GM23338 (cell line): Measurements from ENCODE around the gene RTP4. TPM values are rescaled to one million over a fixed set of nuclear protein-coding genes. Genes with fewer than 3 reads are reported as not detected.

Source experiments
- ATAC-seq: fragments of 200-7000 bp; cut with Tn5 transposase; 3 replicates; pipeline ENCODE4 v1.9.1; 2020
- DNase-seq: peaks from one replicate; pipeline ENCODE4 v3.0.0-alpha.2; 2015; ENCODE audit warnings: low spot score
- H2AFZ ChIP-seq: fragments of 200-600 bp; sonication (generic); 2 replicates; pipeline ENCODE4 v1.8.0; 2016; ENCODE audit warnings: antibody characterized with exemption, mild to moderate bottlenecking, moderate library complexity
- H3F3A ChIP-seq: fragments of 200-600 bp; sonication (generic); replicated peaks from 2 replicates; pipeline ENCODE4 v1.8.0; 2017; ENCODE audit warnings: antibody characterized with exemption, mixed run types, low read depth
- H3K27ac ChIP-seq: fragments of 200-600 bp; sonication (generic); 2 replicates; pipeline ENCODE4 v1.6.1; 2016; ENCODE audit warnings: low read depth
- H3K27me3 ChIP-seq: fragments of 200-600 bp; sonication (generic); 2 replicates; pipeline ENCODE4 v1.8.0; 2016; ENCODE audit warnings: mild to moderate bottlenecking, mixed run types, moderate library complexity; ENCODE audit not compliant: insufficient read depth
- H3K36me3 ChIP-seq: fragments of 200-600 bp; sonication (generic); 2 replicates; pipeline ENCODE4 v1.8.0; 2016; ENCODE audit warnings: mild to moderate bottlenecking; ENCODE audit not compliant: insufficient read depth
- H3K4me1 ChIP-seq: fragments of 200-600 bp; sonication (generic); 2 replicates; pipeline ENCODE4 v1.8.0; 2016; ENCODE audit warnings: mild to moderate bottlenecking, moderate library complexity; ENCODE audit not compliant: insufficient read depth
- H3K4me2 ChIP-seq: fragments of 200-600 bp; sonication (generic); 2 replicates; pipeline ENCODE4 v1.7.1; 2017; ENCODE audit warnings: mixed run types
- H3K4me3 ChIP-seq: fragments of 200-600 bp; sonication (generic); 2 replicates; pipeline ENCODE4 v1.6.1; 2016; ENCODE audit warnings: mixed run types
- H3K79me2 ChIP-seq: fragments of 200-600 bp; sonication (generic); replicated peaks from 2 replicates; pipeline ENCODE4 v1.8.0; 2017; ENCODE audit warnings: mild to moderate bottlenecking; ENCODE audit not compliant: insufficient read depth
- H3K9me2 ChIP-seq: fragments of 200-600 bp; sonication (generic); 2 replicates; pipeline ENCODE4 v1.8.0; 2017; ENCODE audit not compliant: insufficient read depth
- H4K20me1 ChIP-seq: fragments of 200-600 bp; sonication (generic); replicated peaks from 2 replicates; pipeline ENCODE4 v1.8.0; 2017; ENCODE audit warnings: mild to moderate bottlenecking; ENCODE audit not compliant: insufficient read depth
- H3K27ac Mint-ChIP-seq: 2 replicates; pipeline ENCODE4 v1.8.0; 2020; ENCODE audit warnings: inconsistent platforms, mild to moderate bottlenecking, moderate library complexity, mixed read lengths
- H3K27me3 Mint-ChIP-seq: 3 replicates; pipeline ENCODE4 v1.8.0; 2022; ENCODE audit warnings: low read depth, mild to moderate bottlenecking, moderate library complexity, mixed read lengths, inconsistent platforms; ENCODE audit not compliant: insufficient read depth, poor library complexity
- H3K36me3 Mint-ChIP-seq: 3 replicates; pipeline ENCODE4 v1.8.0; 2021; ENCODE audit warnings: low read depth, mild to moderate bottlenecking, inconsistent platforms, moderate library complexity, mixed read lengths
- H3K4me1 Mint-ChIP-seq: 3 replicates; pipeline ENCODE4 v1.8.0; 2020; ENCODE audit warnings: mild to moderate bottlenecking, inconsistent platforms, mixed read lengths
- H3K4me3 Mint-ChIP-seq: 3 replicates; pipeline ENCODE4 v1.8.0; 2021; ENCODE audit warnings: moderate library complexity, mild to moderate bottlenecking, inconsistent platforms, mixed read lengths
- H3K9me3 Mint-ChIP-seq: 3 replicates; pipeline ENCODE4 v1.8.0; 2020; ENCODE audit warnings: moderate library complexity, mild to moderate bottlenecking, inconsistent platforms, mixed read lengths
- EZH2phosphoT487 ChIP-seq: fragments of 200-600 bp; sonication (generic); IDR thresholded peaks from one replicate; pipeline ENCODE4 v1.8.1; 2018; ENCODE audit warnings: antibody characterized with exemption; ENCODE audit not compliant: unreplicated experiment
- JUNB ChIP-seq: IDR thresholded peaks from one replicate; pipeline ENCODE4 v1.6.1; 2016; ENCODE audit warnings: antibody characterized with exemption; ENCODE audit not compliant: unreplicated experiment
- STAT1 ChIP-seq: IDR thresholded peaks from one replicate; pipeline ENCODE4 v1.6.1; 2016; ENCODE audit warnings: antibody characterized with exemption; ENCODE audit not compliant: unreplicated experiment
- ZNF114 ChIP-seq: fragments of 250-450 bp; sonication (Bioruptor Pico); IDR thresholded peaks from 2 replicates; pipeline ENCODE4 v1.5.0; 2020; ENCODE audit warnings: mild to moderate bottlenecking, moderate library complexity
- polyA plus RNA-seq: library from polyadenylated mRNA; unstranded; fragments of >200 nt; fragmentation: Nextera tagmentation; extraction: Ambion mirVana; gene quantifications from 2 replicates; pipeline ENCODE4 v1.2.1, GENCODE V29; 2016
- total RNA-seq: library from RNA; depleted of rRNA; stranded (reverse); fragments of >200 nt; shearing (Covaris generic); gene quantifications from 2 replicates; pipeline ENCODE4 v1.2.3, GENCODE V29; 2014
- TF ChIP-seq, protein P1 (sequence below): IDR thresholded peaks from one replicate; pipeline ENCODE4 v1.6.1; 2018; ENCODE audit warnings: antibody characterized with exemption; ENCODE audit not compliant: unreplicated experiment
- TF ChIP-seq, protein P2 (sequence below), 2 experiments: fragments of 200-600 bp in 1 of 2; sonication (generic) in 1 of 2; conservative IDR thresholded peaks; 2 replicates each; pipeline versions ENCODE4 v1.5.1 to v1.6.1; 2016 to 2017; ENCODE audit warnings: antibody characterized with exemption in 2 of 2, low read depth in 2 of 2, mild to moderate bottlenecking in 2 of 2, moderate library complexity in 1 of 2
- TF ChIP-seq, protein P3 (sequence below): fragments of 250-450 bp; sonication (Bioruptor Pico); IDR thresholded peaks from 2 replicates; pipeline ENCODE4 v1.5.0; 2020; ENCODE audit warnings: mild to moderate bottlenecking, moderate library complexity

RTP4 gene
- total and polyA plus RNA-seq, 2 experiments from 2014 or later = not detected

DNA sequence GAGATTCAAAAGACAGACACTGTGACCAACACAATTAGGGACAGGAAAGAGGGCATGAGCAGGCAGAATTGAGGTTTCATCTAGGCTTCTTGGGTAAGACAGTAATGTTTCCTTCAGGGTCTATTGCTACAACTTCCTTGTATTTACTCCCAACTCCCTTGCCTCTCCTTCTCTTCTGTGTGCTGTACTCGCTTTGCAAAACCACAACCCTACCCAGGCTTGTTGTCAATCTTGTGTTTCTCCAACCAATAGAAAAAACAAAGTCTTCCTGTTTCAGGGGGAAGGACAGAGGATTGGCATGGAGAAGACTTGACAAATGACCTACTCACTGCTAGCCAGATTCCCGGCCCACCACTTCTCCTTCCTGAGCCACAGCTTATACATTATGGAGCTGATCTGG lies 40.3 kb upstream of the RTP4 start (continued):
- TF ChIP-seq, protein P1, sequence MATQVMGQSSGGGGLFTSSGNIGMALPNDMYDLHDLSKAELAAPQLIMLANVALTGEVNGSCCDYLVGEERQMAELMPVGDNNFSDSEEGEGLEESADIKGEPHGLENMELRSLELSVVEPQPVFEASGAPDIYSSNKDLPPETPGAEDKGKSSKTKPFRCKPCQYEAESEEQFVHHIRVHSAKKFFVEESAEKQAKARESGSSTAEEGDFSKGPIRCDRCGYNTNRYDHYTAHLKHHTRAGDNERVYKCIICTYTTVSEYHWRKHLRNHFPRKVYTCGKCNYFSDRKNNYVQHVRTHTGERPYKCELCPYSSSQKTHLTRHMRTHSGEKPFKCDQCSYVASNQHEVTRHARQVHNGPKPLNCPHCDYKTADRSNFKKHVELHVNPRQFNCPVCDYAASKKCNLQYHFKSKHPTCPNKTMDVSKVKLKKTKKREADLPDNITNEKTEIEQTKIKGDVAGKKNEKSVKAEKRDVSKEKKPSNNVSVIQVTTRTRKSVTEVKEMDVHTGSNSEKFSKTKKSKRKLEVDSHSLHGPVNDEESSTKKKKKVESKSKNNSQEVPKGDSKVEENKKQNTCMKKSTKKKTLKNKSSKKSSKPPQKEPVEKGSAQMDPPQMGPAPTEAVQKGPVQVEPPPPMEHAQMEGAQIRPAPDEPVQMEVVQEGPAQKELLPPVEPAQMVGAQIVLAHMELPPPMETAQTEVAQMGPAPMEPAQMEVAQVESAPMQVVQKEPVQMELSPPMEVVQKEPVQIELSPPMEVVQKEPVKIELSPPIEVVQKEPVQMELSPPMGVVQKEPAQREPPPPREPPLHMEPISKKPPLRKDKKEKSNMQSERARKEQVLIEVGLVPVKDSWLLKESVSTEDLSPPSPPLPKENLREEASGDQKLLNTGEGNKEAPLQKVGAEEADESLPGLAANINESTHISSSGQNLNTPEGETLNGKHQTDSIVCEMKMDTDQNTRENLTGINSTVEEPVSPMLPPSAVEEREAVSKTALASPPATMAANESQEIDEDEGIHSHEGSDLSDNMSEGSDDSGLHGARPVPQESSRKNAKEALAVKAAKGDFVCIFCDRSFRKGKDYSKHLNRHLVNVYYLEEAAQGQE = no peak
- TF ChIP-seq JUNB = no peak

DNA sequence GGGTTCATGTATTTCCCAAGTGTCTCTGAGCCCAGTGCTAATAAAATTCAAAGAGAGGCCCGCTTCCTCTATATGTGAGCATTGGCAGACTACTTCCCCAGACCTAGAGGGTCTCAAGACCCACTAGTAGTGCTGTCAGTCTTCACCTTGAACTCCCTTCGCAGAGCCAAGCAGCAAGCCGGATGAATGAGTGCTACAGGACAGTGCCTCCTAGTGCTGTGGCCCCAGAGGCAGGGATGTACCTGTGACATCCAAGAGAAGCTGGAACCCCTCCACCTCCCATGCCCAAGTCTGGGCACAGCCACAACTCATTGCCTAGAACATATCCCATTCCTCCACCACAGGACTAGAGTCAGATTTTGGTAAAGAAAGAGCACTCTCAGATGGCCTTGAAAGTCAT lies 39.5 kb upstream of the RTP4 start:
- ATAC-seq (peak; percentile 27; the same call in 1 of the 3 replicates), DNase-seq (no peak)
- no peak overlapping the region for H3K27ac Mint-ChIP-seq
- Histone ChIP-seq H3K36me3 (no peaks in the 10 kb centered on the region), H3K79me2 (no peaks in the 10 kb centered on the region), H4K20me1 (no peaks in the 10 kb centered on the region), H2AFZ (no peak overlapping the region), H3K4me3 (no peak overlapping the region), H3K9me2 (peaks cover 22% of the 10 kb centered on the region), H3K27me3 (no peaks in the 10 kb centered on the region), H3K4me1 (peaks cover 3% of the 10 kb centered on the region), H3K4me2 (no peak overlapping the region), H3F3A (no peaks in the 10 kb centered on the region), H3K27ac (no peak overlapping the region)
- TF ChIP-seq EZH2phosphoT487 = no peak
- TF ChIP-seq, protein P2, sequence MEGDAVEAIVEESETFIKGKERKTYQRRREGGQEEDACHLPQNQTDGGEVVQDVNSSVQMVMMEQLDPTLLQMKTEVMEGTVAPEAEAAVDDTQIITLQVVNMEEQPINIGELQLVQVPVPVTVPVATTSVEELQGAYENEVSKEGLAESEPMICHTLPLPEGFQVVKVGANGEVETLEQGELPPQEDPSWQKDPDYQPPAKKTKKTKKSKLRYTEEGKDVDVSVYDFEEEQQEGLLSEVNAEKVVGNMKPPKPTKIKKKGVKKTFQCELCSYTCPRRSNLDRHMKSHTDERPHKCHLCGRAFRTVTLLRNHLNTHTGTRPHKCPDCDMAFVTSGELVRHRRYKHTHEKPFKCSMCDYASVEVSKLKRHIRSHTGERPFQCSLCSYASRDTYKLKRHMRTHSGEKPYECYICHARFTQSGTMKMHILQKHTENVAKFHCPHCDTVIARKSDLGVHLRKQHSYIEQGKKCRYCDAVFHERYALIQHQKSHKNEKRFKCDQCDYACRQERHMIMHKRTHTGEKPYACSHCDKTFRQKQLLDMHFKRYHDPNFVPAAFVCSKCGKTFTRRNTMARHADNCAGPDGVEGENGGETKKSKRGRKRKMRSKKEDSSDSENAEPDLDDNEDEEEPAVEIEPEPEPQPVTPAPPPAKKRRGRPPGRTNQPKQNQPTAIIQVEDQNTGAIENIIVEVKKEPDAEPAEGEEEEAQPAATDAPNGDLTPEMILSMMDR (conservative IDR thresholded peaks at IDR 0.05; ENCODE audit: low read depth in 2 of 2) = peak; percentile 26 to 52
- H3K36me3 Mint-ChIP-seq = no peaks in the 10 kb centered on the region
- peaks cover 3% of the 10 kb centered on the region; the same call in 2 of the 3 replicates for H3K4me1 Mint-ChIP-seq
- H3K4me3 Mint-ChIP-seq = no peak overlapping the region
- H3K9me3 Mint-ChIP-seq = no peaks in the 10 kb centered on the region
- H3K27me3 Mint-ChIP-seq = no peaks in the 10 kb centered on the region

DNA sequence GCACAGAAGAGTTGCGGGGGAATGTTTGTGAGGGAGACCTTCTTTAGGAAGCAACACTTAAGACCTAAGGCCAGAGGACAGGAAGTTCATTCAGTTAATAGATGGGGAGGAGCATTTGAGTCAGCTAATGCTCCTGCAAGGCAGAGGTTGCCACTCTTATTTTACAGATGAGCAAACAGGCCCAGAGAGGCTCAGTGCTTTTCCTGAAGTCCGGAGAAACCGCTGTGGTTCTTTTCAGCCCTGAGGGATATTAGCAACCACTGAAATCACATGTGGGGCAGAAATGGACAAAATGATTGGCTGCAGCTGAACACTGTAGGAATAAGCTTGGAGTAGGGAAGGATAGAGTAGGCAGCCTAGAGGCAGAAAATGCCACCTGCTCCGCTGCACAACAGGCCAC lies 33.3 kb upstream of the RTP4 start:
- no peak for ATAC-seq
- Mint-ChIP-seq H3K9me3 (no peaks in the 10 kb centered on the region), H3K36me3 (no peaks in the 10 kb centered on the region), H3K27me3 (peaks cover 2% of the 10 kb centered on the region), H3K4me1 (peaks cover 9% of the 10 kb centered on the region; the same call in 2 of the 3 replicates), H3K4me3 (no peak overlapping the region), H3K27ac (no peak overlapping the region)
- Histone ChIP-seq H3K4me3 (no peak overlapping the region), H3F3A (no peaks in the 10 kb centered on the region), H3K4me2 (no peak overlapping the region), H4K20me1 (no peaks in the 10 kb centered on the region), H3K9me2 (peaks cover 3% of the 10 kb centered on the region; the same call in 1 of the 2 replicates), H3K79me2 (no peaks in the 10 kb centered on the region), H3K27me3 (no peaks in the 10 kb centered on the region), H2AFZ (peak overlapping the region; percentile 43), H3K4me1 (peaks cover 4% of the 10 kb centered on the region; the same call in 1 of the 2 replicates), H3K36me3 (no peaks in the 10 kb centered on the region), H3K27ac (no peak overlapping the region)
- no peak for DNase-seq
- TF ChIP-seq, protein P3, sequence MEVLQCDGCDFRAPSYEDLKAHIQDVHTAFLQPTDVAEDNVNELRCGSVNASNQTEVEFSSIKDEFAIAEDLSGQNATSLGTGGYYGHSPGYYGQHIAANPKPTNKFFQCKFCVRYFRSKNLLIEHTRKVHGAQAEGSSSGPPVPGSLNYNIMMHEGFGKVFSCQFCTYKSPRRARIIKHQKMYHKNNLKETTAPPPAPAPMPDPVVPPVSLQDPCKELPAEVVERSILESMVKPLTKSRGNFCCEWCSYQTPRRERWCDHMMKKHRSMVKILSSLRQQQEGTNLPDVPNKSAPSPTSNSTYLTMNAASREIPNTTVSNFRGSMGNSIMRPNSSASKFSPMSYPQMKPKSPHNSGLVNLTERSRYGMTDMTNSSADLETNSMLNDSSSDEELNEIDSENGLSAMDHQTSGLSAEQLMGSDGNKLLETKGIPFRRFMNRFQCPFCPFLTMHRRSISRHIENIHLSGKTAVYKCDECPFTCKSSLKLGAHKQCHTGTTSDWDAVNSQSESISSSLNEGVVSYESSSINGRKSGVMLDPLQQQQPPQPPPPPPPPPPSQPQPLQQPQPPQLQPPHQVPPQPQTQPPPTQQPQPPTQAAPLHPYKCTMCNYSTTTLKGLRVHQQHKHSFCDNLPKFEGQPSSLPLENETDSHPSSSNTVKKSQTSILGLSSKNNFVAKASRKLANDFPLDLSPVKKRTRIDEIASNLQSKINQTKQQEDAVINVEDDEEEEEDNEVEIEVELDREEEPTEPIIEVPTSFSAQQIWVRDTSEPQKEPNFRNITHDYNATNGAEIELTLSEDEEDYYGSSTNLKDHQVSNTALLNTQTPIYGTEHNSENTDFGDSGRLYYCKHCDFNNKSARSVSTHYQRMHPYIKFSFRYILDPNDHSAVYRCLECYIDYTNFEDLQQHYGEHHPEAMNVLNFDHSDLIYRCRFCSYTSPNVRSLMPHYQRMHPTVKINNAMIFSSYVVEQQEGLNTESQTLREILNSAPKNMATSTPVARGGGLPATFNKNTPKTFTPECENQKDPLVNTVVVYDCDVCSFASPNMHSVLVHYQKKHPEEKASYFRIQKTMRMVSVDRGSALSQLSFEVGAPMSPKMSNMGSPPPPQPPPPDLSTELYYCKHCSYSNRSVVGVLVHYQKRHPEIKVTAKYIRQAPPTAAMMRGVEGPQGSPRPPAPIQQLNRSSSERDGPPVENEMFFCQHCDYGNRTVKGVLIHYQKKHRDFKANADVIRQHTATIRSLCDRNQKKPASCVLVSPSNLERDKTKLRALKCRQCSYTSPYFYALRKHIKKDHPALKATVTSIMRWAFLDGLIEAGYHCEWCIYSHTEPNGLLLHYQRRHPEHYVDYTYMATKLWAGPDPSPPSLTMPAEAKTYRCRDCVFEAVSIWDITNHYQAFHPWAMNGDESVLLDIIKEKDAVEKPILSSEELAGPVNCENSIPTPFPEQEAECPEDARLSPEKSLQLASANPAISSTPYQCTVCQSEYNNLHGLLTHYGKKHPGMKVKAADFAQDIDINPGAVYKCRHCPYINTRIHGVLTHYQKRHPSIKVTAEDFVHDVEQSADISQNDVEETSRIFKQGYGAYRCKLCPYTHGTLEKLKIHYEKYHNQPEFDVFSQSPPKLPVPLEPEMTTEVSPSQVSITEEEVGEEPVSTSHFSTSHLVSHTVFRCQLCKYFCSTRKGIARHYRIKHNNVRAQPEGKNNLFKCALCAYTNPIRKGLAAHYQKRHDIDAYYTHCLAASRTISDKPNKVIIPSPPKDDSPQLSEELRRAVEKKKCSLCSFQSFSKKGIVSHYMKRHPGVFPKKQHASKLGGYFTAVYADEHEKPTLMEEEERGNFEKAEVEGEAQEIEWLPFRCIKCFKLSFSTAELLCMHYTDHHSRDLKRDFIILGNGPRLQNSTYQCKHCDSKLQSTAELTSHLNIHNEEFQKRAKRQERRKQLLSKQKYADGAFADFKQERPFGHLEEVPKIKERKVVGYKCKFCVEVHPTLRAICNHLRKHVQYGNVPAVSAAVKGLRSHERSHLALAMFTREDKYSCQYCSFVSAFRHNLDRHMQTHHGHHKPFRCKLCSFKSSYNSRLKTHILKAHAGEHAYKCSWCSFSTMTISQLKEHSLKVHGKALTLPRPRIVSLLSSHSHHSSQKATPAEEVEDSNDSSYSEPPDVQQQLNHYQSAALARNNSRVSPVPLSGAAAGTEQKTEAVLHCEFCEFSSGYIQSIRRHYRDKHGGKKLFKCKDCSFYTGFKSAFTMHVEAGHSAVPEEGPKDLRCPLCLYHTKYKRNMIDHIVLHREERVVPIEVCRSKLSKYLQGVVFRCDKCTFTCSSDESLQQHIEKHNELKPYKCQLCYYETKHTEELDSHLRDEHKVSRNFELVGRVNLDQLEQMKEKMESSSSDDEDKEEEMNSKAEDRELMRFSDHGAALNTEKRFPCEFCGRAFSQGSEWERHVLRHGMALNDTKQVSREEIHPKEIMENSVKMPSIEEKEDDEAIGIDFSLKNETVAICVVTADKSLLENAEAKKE = no peak
- TF ChIP-seq STAT1 = no peak
- TF ChIP-seq ZNF114 = no peak
- TF ChIP-seq JUNB = no peak
